Gastroesophageal sphincter (tissue), 4 donors: ENCODE results near the gene COL4A6. TPM values are rescaled to one million over a fixed set of nuclear protein-coding genes. Genes with fewer than 3 reads are reported as not detected.

ENCODE experiments used
- ATAC-seq: fragments of 150-250 bp; one replicate; pipeline ENCODE4 v1.9.1; 2016; ENCODE audit warnings: mild to moderate bottlenecking, moderate library complexity
- H3K27ac ChIP-seq, 4 donors: fragments of 200-600 bp; sonication (generic) in 3 of 4; 1 replicate in 3 of 4; 2 replicates in 1 of 4; pipeline ENCODE4 v1.5.1; 2016 to 2019
- H3K27me3 ChIP-seq: fragments of 200-600 bp; sonication (generic); one replicate; pipeline ENCODE4 v1.5.1; 2019
- H3K36me3 ChIP-seq, 2 donors: fragments of 200-600 bp; sonication (generic); one replicate each; pipeline ENCODE4 v1.5.1; 2019; ENCODE audit warnings: control low read depth in 1 of 2
- H3K4me1 ChIP-seq, 3 donors: fragments of 200-600 bp; sonication (generic); 1 replicate in 2 of 3; 2 replicates in 1 of 3; pipeline ENCODE4 v1.5.1; 2016 to 2019; ENCODE audit warnings: control low read depth in 2 of 3
- H3K4me3 ChIP-seq, 2 donors: fragments of 200-600 bp; sonication (generic); one replicate each; pipeline ENCODE4 v1.5.1; 2019; ENCODE audit warnings: mild to moderate bottlenecking in 1 of 2, moderate library complexity in 1 of 2
- H3K9me3 ChIP-seq, 3 donors: fragments of 200-600 bp; sonication (generic); one replicate each; pipeline ENCODE4 v1.5.1; 2017 to 2019; ENCODE audit warnings: control low read depth in 2 of 3
- CTCF ChIP-seq, 4 experiments: fragments of 200-600 bp in 2 of 4; fragments of 450-650 bp in 2 of 4; sonication (generic) in 1 of 4; IDR thresholded peaks; one replicate each; pipeline ENCODE4 v1.5.1; 2017 to 2019; ENCODE audit warnings: antibody characterized with exemption in 4 of 4, mild to moderate bottlenecking in 2 of 4, moderate library complexity in 2 of 4
- EP300 ChIP-seq: sonication (generic); formaldehyde crosslinking; IDR thresholded peaks from one replicate; pipeline ENCODE4 v1.6.1; 2017; ENCODE audit warnings: antibody characterized with exemption, mild to moderate bottlenecking
- POLR2A ChIP-seq, 2 donors: fragments of 450-650 bp; IDR thresholded peaks; one replicate each; pipeline ENCODE4 v1.6.1; 2017; ENCODE audit warnings: antibody characterized with exemption in 2 of 2, mild to moderate bottlenecking in 2 of 2, moderate library complexity in 1 of 2
- POLR2AphosphoS5 ChIP-seq: sonication (generic); formaldehyde crosslinking; IDR thresholded peaks from one replicate; pipeline ENCODE4 v1.6.1; 2017; ENCODE audit warnings: antibody characterized with exemption
- WGBS, 2 donors: methylation state at CpG; one replicate each; pipeline ENCODE4 v1.1.5; 2018; ENCODE audit warnings: low coverage in 1 of 2; 5-methylcytosine and 5-hydroxymethylcytosine counted together
- total RNA-seq, 4 donors: library from RNA; depleted of rRNA; stranded (reverse); fragments of >200 nt; gene quantifications; one replicate each; pipeline ENCODE4 v1.1.0, GENCODE V29; 2016

COL4A6 gene
- total RNA-seq, 4 donors from 2014 or later = 103 to 369 (median 213) TPM

- H3K9me3 ChIP-seq = no peaks in the 10 kb centered on the region
- TF ChIP-seq POLR2AphosphoS5 (no peak), POLR2A (IDR thresholded peaks at IDR 0.05) (no peak), CTCF (IDR thresholded peaks at IDR 0.05) (no peak), EP300 (no peak)
- no peaks in the 10 kb centered on the region for H3K27me3 ChIP-seq
- ATAC-seq = no peak
- H3K27ac ChIP-seq = no peak overlapping the region
- no peaks in the 10 kb centered on the region for H3K36me3 ChIP-seq
- H3K4me3 ChIP-seq = no peak overlapping the region
- WGBS, 2 donors = 100% methylated on average over 1 of the region's 1 CpG; no CpG with 5 or more reads in 1 of the 2 donors
- H3K4me1 ChIP-seq = peaks cover 0 to 14% (median 0%) of the 10 kb centered on the region in 3 donors
Observed at GRCh38 chrX:108230574-108230973, 207.6 kb downstream of the COL4A6 start.

- Histone ChIP-seq H3K4me3 (no peak overlapping the region), H3K9me3 (no peaks in the 10 kb centered on the region), H3K4me1 (peaks cover 5 to 67% (median 8%) of the 10 kb centered on the region in 3 donors), H3K27me3 (no peaks in the 10 kb centered on the region), H3K36me3 (no peaks in the 10 kb centered on the region), H3K27ac (peak overlapping the region; percentile 55 to 76 (median 73))
- no peak for ATAC-seq
- TF ChIP-seq POLR2AphosphoS5 (no peak), CTCF (IDR thresholded peaks at IDR 0.05) (peak in 3 of 4 experiments; percentile 51 to 71 (median 52))
- WGBS, 2 donors = 0 to 10% methylated on average over 2 to 4 of the region's 11 CpGs
Observed at GRCh38 chrX:108224727-108225621, 213.2 kb downstream of the COL4A6 start.

- Histone ChIP-seq H3K4me3 (no peak overlapping the region), H3K36me3 (no peaks in the 10 kb centered on the region), H3K4me1 (peaks cover 5 to 67% (median 8%) of the 10 kb centered on the region in 3 donors), H3K27ac (peak overlapping the region; percentile 55 to 76 (median 73)), H3K27me3 (no peaks in the 10 kb centered on the region), H3K9me3 (no peaks in the 10 kb centered on the region)
- ATAC-seq = no peak
- 53 to 64% methylated on average over 2 of the region's 2 CpGs for WGBS, 2 donors
- no peak for TF ChIP-seq CTCF (IDR thresholded peaks at IDR 0.05)
- TF ChIP-seq POLR2AphosphoS5 = no peak
- TF ChIP-seq POLR2A (IDR thresholded peaks at IDR 0.05) = no peak
- TF ChIP-seq EP300 = no peak
Observed at GRCh38 chrX:108224218-108224617, 214.0 kb downstream of the COL4A6 start.

- peak overlapping the region; percentile 55 to 76 (median 73) for H3K27ac ChIP-seq
- H3K36me3 ChIP-seq = no peaks in the 10 kb centered on the region
- WGBS, 2 donors = 20 to 41% methylated on average over 1 to 5 of the region's 5 CpGs
- no peaks in the 10 kb centered on the region for H3K9me3 ChIP-seq
- H3K4me1 ChIP-seq = peaks cover 5 to 67% (median 8%) of the 10 kb centered on the region in 3 donors
- ATAC-seq = no peak
- TF ChIP-seq EP300 (no peak), POLR2AphosphoS5 (no peak), POLR2A (IDR thresholded peaks at IDR 0.05) (no peak), CTCF (IDR thresholded peaks at IDR 0.05) (no peak)
- H3K27me3 ChIP-seq = no peaks in the 10 kb centered on the region
- H3K4me3 ChIP-seq = no peak overlapping the region
Observed at GRCh38 chrX:108223585-108223984, 214.6 kb downstream of the COL4A6 start.
